IMR-90 (cell line): ENCODE results near the gene ZNF385B. TPM values are rescaled to one million over a fixed set of nuclear protein-coding genes. Genes with fewer than 3 reads are reported as not detected.
A peak's percentile ranks its signal among the peaks of the same experiment; 100 is the strongest.

Experiments used
- ATAC-seq: fragments of 200-7000 bp; cut with Tn5 transposase; 2 replicates; pipeline ENCODE4 v1.9.1; 2020; ENCODE audit warnings: low read depth, mild to moderate bottlenecking, moderate library complexity
- BruUV-seq: library from RNA; stranded (reverse); fragments of 400-500 nt; replicated peaks from 2 replicates; lab custom pipeline; 2021; lab: Mats Ljungman, UMichigan
- CTCF ChIA-PET: fragments of 300-600 bp; formaldehyde crosslinking; extraction: SDS; loops from one replicate; lab custom pipeline; 2021; ENCODE audit warnings: antibody characterized with exemption; lab: Yijun Ruan, JAX
- POLR2A ChIA-PET: fragments of 300-600 bp; sonication (Branson Sonifier 250); formaldehyde crosslinking; loops from one replicate; lab custom pipeline; 2022; ENCODE audit warnings: antibody characterized with exemption; ENCODE audit not compliant: unreplicated experiment; lab: Charles Lee
- DNase-seq: peaks from one replicate; pipeline ENCODE4 v3.0.0; 2013
- H2AFZ ChIP-seq: replicated peaks from 2 replicates; pipeline ENCODE3; 2013; ENCODE audit warnings: low read length, mild to moderate bottlenecking; ENCODE audit not compliant: poor library complexity
- H2AK5ac ChIP-seq: 2 replicates; pipeline ENCODE4 v1.6.1; 2013; ENCODE audit warnings: low read depth, low read length, inconsistent platforms
- H2AK9ac ChIP-seq: replicated peaks from 2 replicates; pipeline ENCODE3; 2013; ENCODE audit warnings: mild to moderate bottlenecking, low read depth, low read length, moderate library complexity; ENCODE audit not compliant: poor library complexity
- H2BK120ac ChIP-seq: 2 replicates; pipeline ENCODE4 v1.6.1; 2013; ENCODE audit warnings: low read depth, low read length, inconsistent platforms
- H2BK15ac ChIP-seq: 3 replicates; pipeline ENCODE4 v1.6.1; 2013; ENCODE audit warnings: low read depth, low read length, inconsistent platforms
- H2BK20ac ChIP-seq: 2 replicates; pipeline ENCODE4 v1.6.1; 2013; ENCODE audit warnings: low read depth, mild to moderate bottlenecking, inconsistent platforms, low read length, moderate library complexity
- H2BK5ac ChIP-seq: 2 replicates; pipeline ENCODE4 v1.6.1; 2013; ENCODE audit warnings: mild to moderate bottlenecking, low read depth, low read length, inconsistent platforms; ENCODE audit not compliant: poor library complexity, severe bottlenecking
- H3K14ac ChIP-seq: replicated peaks from 2 replicates; pipeline ENCODE4 v1.6.1; 2013; ENCODE audit warnings: low read depth, low read length, inconsistent platforms
- H3K18ac ChIP-seq: 2 replicates; pipeline ENCODE4 v1.6.1; 2013; ENCODE audit warnings: low read depth, low read length, control low read depth
- H3K23ac ChIP-seq: 2 replicates; pipeline ENCODE4 v1.6.1; 2013; ENCODE audit warnings: low read depth, low read length, inconsistent platforms
- H3K27ac ChIP-seq: 2 replicates; pipeline ENCODE4 v1.5.1; 2013; ENCODE audit warnings: mild to moderate bottlenecking, control low read depth, low read length; ENCODE audit not compliant: insufficient read depth
- H3K27me3 ChIP-seq: 2 replicates; pipeline ENCODE4 v1.6.1; 2013; ENCODE audit warnings: low read length; ENCODE audit not compliant: control insufficient read depth, insufficient read depth
- H3K36me3 ChIP-seq: 2 replicates; pipeline ENCODE4 v1.6.1; 2013; ENCODE audit warnings: low read length, mixed read lengths; ENCODE audit not compliant: control insufficient read depth, insufficient read depth
- H3K4ac ChIP-seq: 2 replicates; pipeline ENCODE4 v1.6.1; 2013; ENCODE audit warnings: low read depth, low read length, inconsistent platforms
- H3K4me1 ChIP-seq: 2 replicates; pipeline ENCODE4 v1.6.1; 2013; ENCODE audit warnings: low read length, mixed read lengths; ENCODE audit not compliant: control insufficient read depth, insufficient read depth
- H3K4me2 ChIP-seq: 2 replicates; pipeline ENCODE4 v1.6.1; 2013; ENCODE audit warnings: low read depth, mild to moderate bottlenecking, control low read depth, low read length, moderate library complexity
- H3K4me3 ChIP-seq: 2 replicates; pipeline ENCODE4 v1.5.1; 2013; ENCODE audit warnings: low read depth, mild to moderate bottlenecking, control low read depth, low read length, moderate library complexity; ENCODE audit not compliant: insufficient read depth
- H3K56ac ChIP-seq: 2 replicates; pipeline ENCODE4 v1.6.1; 2013; ENCODE audit warnings: low read length, inconsistent platforms; ENCODE audit not compliant: insufficient read depth; ENCODE audit errors: extremely low read depth
- H3K79me1 ChIP-seq, 2 experiments: 2 replicates each; pipeline ENCODE4 v1.6.1; 2013; ENCODE audit warnings: low read length in 2 of 2, inconsistent platforms in 1 of 2, low read depth in 1 of 2
- H3K9ac ChIP-seq: 2 replicates; pipeline ENCODE4 v1.6.1; 2013; ENCODE audit warnings: low read depth, low read length, control low read depth
- H3K9me1 ChIP-seq: 2 replicates; pipeline ENCODE4 v1.6.1; 2013; ENCODE audit warnings: low read length, inconsistent platforms; ENCODE audit not compliant: insufficient read depth
- H3K9me3 ChIP-seq: 2 replicates; pipeline ENCODE4 v1.6.1; 2013; ENCODE audit warnings: low read length; ENCODE audit not compliant: control insufficient read depth, insufficient read depth
- H4K20me1 ChIP-seq: 2 replicates; pipeline ENCODE4 v1.6.1; 2013; ENCODE audit warnings: low read length, inconsistent platforms; ENCODE audit not compliant: insufficient read depth
- H4K5ac ChIP-seq: 2 replicates; pipeline ENCODE4 v1.6.1; 2013; ENCODE audit warnings: mild to moderate bottlenecking, low read depth, low read length, control low read depth
- H4K8ac ChIP-seq, 2 experiments: 2 replicates each; pipeline ENCODE4 v1.6.1; 2013; ENCODE audit warnings: low read depth in 2 of 2, low read length in 2 of 2, control low read depth in 1 of 2, inconsistent platforms in 1 of 2
- H4K91ac ChIP-seq: 2 replicates; pipeline ENCODE4 v1.6.1; 2013; ENCODE audit warnings: low read depth, low read length, inconsistent platforms; ENCODE audit not compliant: insufficient read depth
- CHD1 ChIP-seq: IDR thresholded peaks from 2 replicates; pipeline ENCODE4 v1.6.1; 2012; ENCODE audit warnings: low read depth, low read length, improper control_type of control experiment
- FOS ChIP-seq: fragments of 150-350 bp; IDR thresholded peaks from 2 replicates; pipeline ENCODE4 v1.6.1; 2016; ENCODE audit warnings: low read depth, low read length
- RCOR1 ChIP-seq: IDR thresholded peaks from 2 replicates; pipeline ENCODE4 v1.6.1; 2012; ENCODE audit warnings: mild to moderate bottlenecking, low read length, improper control_type of control experiment; ENCODE audit not compliant: insufficient replicate concordance
- SMC3 ChIP-seq: fragments of 150-350 bp; IDR thresholded peaks from 2 replicates; pipeline ENCODE4 v1.6.1; 2016; ENCODE audit warnings: low read depth, mild to moderate bottlenecking, antibody characterized with exemption, low read length, moderate library complexity
- WGBS, 2 experiments: methylation state at CpG; one replicate each; pipeline versions ENCODE4 v1.1.5 to v1.1.7; 2013; ENCODE audit warnings: missing lambda C conversion rate in 2 of 2; ENCODE audit not compliant: insufficient read length in 1 of 2; ENCODE audit errors: extremely low coverage in 2 of 2; 5-methylcytosine and 5-hydroxymethylcytosine counted together
- dilution Hi-C: fragments of 300-500 bp; cut with HindIII; formaldehyde crosslinking; loops from one replicate; pipeline ENCODE4 v1.14.3; 2018; ENCODE audit warnings: low sequenced_read_pairs; ENCODE audit not compliant: unreplicated experiment
- in situ Hi-C: fragments of 300-500 bp; cut with MboI; formaldehyde crosslinking; loops from 3 replicates; pipeline ENCODE4 v1.14.3; 2019; ENCODE audit warnings: low sequenced_read_pairs, inconsistent platforms, mixed read lengths
- intact Hi-C: fragments of 100-400 bp; cut with micrococcal nuclease; formaldehyde crosslinking; loops from 2 replicates; pipeline ENCODE4 v1.10.0; 2022
- polyA plus RNA-seq, 3 experiments: library from polyadenylated mRNA; depleted of rRNA; stranded (reverse); fragments of >200 nt; gene quantifications; 2 replicates each; pipeline ENCODE4 v1.2.3, GENCODE V29; 2012; ENCODE audit warnings: low replicate concordance in 1 of 3
- total RNA-seq: library from RNA; depleted of rRNA; stranded (reverse); fragments of >200 nt; gene quantifications from 2 replicates; pipeline ENCODE4 v1.2.3, GENCODE V29; 2012

ZNF385B gene
- total and polyA plus RNA-seq, 2 of the 4 experiments (the other 2 are of a cell fraction) = not detected

GRCh38 chr2:179432751-179433150 lies 428.7 kb downstream of the ZNF385B start:
- no peak overlapping the region for H3K4ac ChIP-seq
- BruUV-seq = no TSS peak
- H3K36me3 ChIP-seq = no peaks in the 10 kb centered on the region
- H2BK5ac ChIP-seq = no peak overlapping the region
- H3K9me3 ChIP-seq = no peaks in the 10 kb centered on the region
- H2AK5ac ChIP-seq = no peak overlapping the region
- no peak overlapping the region for H2BK20ac ChIP-seq
- no peak overlapping the region for H3K18ac ChIP-seq
- no peak for TF ChIP-seq SMC3
- no peak for TF ChIP-seq CHD1
- no peak for TF ChIP-seq FOS
- TF ChIP-seq RCOR1 = no peak
- H2AK9ac ChIP-seq = no peak overlapping the region
- no peak overlapping the region for H3K4me3 ChIP-seq
- no peaks in the 10 kb centered on the region for H3K79me1 ChIP-seq
- no peak overlapping the region for H2BK120ac ChIP-seq
- no peaks in the 10 kb centered on the region for H3K27me3 ChIP-seq
- no peak overlapping the region for H2AFZ ChIP-seq
- intact Hi-C loops = no loop called here
- ATAC-seq (no peak), DNase-seq (no peak)
- H3K14ac ChIP-seq = 0 out of 2 replicates have a peak overlapping the region, but pooled peaks have one; percentile 15
- no peak overlapping the region for H4K91ac ChIP-seq
- in situ Hi-C loops = no loop called here
- no peak overlapping the region for H3K9ac ChIP-seq
- no peak overlapping the region for H3K4me2 ChIP-seq
- H3K23ac ChIP-seq = no peak overlapping the region
- 65% methylated on average over 2 of the region's 3 CpGs; no CpG with 5 or more reads in 1 of the 2 experiments for WGBS, 2 experiments
- no peaks in the 10 kb centered on the region for H3K9me1 ChIP-seq
- H4K8ac ChIP-seq = no peak overlapping the region
- H4K5ac ChIP-seq = no peak overlapping the region
- no peaks in the 10 kb centered on the region for H3K4me1 ChIP-seq
- H4K20me1 ChIP-seq = no peaks in the 10 kb centered on the region
- dilution Hi-C loops = no loop called here
- H3K56ac ChIP-seq = no peak overlapping the region
- ChIA-PET POLR2A (no interaction called here), CTCF (interaction anchor here (1.0 kb wide), 1 partner anchor 10 kb away, joined by 5 read pairs; no protein-coding TSS in a partner anchor)
- no peak overlapping the region for H3K27ac ChIP-seq
- no peak overlapping the region for H2BK15ac ChIP-seq
